ENCODE results near the gene NAV2. TPM values are rescaled to one million over a fixed set of nuclear protein-coding genes. Genes with fewer than 3 reads are reported as not detected.

The NAV2 gene
- polyA plus RNA-seq, 1 donor, result 40.4 TPM

DNA sequence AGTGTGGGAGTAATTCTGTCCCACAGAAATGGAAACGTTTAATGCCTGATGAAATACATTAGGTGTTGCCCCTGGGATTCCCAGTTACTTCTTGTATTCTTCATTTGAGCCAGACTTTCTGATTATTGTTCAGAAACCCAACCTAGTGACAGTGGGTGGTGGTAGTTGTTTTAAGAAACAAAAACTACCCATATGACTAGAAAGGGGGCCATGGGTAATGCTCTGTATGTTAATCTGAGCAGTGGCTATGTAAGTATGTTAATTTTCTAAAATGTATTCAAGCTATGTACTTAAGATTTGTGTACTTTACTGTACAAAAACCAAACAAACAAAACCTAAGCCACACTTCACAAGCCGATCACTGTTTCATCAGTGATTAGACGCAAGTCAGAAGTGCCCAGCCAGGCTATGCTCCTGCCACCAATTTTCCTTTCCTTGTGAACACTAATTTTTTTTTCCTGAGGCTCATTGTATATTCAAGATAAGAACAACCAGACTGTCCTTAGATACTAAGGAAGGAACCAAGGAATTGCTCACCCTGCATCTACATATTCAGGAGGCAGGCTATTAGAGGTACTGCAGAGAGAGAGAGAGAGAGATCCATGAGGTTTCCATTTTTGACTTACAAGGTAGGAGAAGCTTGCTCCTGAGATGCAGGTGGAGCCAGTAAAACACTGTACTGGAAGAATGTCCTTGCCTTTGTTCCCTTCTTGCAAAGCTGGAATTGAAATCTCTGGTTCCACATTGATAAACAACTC is 324.9 kb downstream of the NAV2 start:
- DNase-seq, result no peak

DNA sequence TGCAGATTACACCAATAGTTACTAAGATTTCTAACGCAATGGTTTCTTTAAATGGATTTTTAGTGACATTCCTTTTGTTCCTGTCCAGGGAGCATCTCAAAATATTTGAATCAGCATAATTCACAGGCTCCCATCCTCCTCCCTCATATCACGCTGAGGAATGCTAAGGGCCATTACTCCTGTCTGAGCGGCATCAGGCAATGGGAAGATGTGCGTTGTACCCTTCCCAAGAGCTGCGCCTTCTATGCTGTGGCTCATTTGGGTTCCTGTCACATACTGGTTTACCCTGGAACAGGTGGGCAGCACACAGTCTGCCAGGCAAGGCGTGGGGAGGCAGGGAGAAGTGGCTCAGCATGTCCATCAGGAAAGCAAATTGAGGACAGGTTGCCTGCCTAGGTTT is 325.8 kb downstream of the NAV2 start:
- DNase-seq, result no peak

DNA sequence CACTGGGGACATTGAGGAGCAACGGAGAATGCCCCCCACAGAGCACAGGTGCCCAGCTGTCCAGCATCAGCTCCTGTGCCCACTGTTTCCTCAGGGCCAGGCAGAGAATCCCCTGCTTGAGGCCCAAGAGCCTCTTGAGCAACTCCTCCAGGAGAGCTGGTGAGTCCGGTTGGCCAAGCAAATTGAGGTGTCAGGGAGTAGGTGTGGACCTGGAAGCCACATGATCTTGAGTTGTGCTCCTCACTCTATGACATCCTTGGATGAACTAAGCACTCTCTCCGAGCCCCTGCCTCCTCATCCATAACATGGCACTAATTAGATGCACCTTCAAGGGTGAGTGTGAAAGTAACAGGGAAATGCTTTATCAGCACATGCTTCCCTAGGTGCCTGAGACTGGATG is 326.3 kb downstream of the NAV2 start:
- no peak for DNase-seq

DNA sequence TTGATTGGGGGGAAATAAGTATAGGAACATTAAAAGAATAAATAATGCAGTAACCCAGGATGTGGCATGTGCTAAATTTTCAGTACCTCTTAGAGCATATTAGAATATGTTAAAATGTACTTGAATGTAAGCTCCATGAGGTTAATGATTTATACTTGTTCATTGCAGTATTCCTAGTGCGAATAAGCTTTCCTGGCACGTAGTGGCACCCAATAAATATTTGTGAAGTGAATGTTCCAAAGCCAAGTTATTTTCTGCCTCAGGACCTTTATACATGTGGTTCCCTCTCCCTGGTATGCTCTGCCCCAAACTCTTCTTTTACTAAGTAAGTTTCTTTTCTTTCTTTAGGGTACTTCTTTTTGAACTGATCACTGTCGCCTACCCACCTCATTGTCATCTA is 328.9 kb downstream of the NAV2 start:
- DNase-seq, result no peak

DNA sequence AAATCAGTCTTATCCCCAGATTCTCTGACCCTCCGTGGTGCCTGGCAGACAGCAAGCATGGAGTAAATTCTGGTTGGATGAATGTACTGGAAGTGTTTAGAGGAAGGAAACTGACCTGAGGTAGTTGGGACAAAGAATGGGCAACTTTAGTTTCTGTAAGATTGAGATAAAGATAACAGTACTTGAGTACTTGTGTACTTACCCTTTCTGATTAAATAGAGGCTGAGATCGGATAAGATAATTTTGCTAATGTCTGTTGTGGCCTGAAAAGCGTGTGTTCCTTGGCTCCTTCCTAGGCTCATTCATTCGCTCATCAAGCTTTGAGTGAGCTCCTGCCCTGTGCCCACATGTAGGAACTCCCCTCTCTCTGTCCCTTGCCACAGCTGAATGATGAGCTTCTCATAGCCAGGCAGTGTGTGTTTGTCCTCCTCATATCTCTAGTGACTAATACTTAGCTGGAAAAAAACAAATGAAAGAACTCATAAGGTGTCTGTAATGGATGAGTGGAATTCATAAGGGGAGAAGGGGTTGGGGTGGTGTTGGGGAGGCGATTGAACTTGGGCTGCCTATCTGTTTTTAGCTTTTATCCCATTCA is 329.5 kb downstream of the NAV2 start:
- no peak for DNase-seq

DNA sequence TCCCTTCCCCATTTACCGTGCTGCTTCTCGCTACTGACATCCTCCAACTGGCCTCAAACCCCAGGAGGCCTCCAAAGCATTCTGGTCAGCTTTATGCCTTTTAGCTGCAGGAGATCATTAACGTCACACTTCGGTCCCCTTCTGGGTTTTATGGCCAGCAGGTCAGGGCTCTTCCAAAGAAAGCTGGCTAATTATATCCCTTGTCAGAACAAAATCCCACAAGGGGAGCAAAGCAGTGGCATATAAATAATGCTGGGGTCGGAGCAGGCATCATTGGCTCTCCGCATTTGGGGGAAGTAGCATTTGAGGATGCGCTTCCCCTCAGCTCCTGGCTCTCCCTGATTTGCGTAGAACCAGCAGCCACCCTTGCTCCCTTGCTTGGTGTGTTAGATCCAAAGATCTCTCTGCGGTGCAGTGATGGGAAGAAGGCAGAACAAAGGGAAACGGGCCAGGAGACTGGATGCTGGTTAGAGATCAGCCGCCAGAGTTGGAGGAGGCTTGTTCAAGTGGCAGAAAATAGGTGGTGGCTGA is 330.2 kb downstream of the NAV2 start:
- no peak for DNase-seq

DNA sequence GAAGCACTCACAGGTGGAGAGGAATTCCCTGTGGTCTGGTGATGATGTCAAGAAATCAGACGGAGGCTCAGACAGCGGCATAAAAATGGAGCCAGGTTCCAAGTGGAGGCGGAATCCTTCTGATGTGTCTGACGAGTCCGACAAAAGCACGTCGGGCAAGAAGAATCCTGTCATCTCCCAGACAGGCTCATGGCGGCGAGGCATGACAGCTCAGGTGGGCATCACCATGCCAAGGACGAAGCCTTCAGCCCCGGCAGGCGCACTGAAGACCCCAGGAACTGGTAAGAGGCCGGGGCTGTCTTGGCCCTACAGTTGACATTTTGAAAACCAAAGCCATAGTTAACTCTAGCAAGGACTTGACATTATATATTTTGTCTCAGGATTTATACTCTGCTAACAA is 331.4 kb downstream of the NAV2 start:
- no peak for DNase-seq

DNA sequence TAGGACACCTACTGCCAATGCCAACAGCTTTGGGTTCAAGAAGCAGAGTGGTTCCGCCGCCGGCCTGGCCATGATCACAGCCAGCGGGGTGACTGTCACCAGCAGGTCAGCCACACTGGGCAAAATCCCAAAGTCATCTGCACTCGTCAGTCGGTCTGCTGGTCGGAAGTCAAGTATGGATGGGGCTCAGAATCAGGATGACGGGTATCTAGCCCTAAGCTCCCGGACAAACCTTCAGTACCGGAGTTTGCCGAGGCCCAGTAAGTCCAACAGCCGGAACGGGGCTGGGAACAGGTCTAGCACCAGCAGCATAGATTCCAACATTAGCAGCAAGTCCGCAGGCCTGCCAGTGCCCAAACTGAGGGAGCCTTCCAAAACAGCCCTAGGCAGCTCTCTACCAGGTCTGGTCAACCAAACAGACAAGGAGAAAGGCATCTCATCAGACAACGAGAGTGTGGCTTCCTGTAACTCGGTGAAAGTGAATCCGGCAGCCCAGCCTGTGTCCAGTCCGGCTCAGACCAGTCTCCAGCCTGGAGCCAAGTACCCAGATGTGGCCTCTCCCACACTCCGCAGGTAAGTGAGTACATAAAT is 332.6 kb downstream of the NAV2 start:
- DNase-seq, result no peak

DNA sequence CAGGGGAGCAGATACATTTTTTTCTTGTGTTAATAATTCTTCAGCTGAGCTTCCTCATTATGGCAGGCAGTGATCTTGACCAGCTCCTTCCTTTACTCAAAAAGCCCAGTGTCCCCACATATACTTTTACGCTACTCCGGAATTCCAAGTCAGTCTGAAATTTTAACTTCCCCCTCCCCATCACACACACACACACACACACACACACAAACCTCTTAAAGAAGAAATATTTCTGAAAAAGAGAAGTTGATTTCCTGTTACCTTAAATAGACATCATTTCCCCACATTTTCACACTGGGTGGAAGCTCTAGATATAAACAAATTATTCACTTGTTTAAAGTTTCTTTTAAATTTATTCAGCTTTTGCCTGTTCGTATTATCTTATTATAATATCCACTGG is 333.8 kb downstream of the NAV2 start:
- no peak for DNase-seq

DNA sequence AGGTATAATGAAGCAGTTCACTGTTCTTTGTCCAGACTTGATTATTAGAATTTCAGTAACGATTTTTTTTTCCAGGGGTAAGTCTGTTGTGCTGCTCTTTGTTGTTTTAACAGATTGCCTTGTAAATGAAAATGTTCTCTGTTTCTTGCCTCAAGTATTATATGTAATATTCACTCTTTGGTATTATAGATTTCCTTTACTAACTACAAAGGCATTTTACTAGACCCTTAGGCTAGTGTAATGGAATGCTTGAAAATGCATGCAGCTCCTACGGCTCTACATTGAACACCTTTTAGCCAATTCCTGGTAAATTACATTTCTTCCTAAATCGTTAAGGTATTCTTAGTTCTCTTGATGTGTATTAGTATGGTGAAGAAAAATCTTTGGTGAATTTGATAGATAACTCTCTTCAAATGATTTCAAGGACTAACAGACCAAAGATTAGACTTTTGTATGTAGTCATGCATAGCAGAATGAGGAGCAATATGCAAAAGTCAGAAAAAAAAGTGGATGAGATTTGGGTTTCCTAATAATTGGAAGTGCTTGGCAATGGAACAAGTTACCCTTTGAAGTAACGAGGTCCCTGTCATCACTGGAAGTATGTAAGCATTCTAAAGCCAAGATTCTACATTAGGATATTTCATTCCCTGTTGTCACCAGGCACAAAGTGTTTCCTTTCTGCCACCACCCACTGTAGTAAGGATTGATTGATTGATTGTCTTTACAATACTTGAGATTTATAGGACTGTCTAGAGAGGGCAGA is 334.6 kb downstream of the NAV2 start:
- no peak for DNase-seq

DNA sequence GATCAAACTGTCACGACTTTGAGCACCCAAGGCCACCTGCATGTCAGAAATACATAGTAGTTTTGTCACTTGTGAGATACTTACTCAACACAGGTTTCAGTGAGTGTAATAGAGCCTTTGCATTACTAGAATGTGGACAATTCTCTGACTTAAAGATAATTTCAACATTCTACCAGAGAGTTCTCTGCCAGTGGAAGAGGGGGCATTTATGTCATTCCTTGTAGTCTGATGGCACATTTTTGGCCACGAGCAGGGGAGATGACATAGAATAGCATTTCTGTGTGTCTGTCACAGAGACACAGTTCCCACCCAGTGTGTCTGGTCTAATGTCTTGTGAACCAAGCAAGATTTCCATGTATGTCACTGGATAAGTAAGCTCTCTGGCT is 335.1 kb downstream of the NAV2 start:
- no peak for DNase-seq

DNA sequence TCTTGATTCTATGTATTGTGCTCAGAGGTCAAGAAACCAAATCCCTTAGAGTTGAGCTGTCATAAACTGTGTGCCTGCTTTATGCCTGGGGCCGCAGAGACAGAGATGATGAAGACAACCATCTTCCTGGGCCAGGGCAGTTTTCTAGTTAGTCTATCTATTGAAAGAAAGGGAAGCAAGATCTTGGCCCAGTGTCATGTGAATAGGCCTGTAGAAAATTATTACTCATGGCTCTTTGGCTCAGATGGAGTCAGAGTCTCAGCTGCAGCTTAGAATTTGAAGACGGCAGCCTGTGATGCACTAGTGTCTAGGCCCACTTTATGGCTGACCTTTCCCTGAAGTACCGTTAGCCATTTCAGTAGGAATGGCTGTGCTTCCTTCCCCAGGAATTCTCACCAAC is 335.6 kb downstream of the NAV2 start:
- DNase-seq, result no peak

DNA sequence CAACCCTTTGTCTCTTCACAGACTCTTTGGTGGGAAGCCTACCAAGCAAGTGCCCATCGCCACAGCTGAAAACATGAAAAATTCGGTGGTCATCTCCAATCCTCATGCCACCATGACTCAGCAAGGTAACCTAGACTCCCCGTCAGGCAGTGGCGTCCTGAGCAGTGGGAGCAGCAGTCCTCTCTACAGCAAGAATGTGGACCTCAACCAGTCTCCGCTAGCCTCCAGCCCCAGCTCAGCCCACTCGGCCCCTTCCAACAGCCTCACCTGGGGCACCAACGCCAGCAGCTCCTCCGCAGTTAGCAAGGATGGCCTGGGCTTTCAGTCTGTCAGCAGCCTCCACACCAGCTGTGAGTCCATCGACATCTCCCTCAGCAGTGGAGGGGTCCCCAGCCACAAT is 336.1 kb downstream of the NAV2 start:
- no peak for DNase-seq

DNA sequence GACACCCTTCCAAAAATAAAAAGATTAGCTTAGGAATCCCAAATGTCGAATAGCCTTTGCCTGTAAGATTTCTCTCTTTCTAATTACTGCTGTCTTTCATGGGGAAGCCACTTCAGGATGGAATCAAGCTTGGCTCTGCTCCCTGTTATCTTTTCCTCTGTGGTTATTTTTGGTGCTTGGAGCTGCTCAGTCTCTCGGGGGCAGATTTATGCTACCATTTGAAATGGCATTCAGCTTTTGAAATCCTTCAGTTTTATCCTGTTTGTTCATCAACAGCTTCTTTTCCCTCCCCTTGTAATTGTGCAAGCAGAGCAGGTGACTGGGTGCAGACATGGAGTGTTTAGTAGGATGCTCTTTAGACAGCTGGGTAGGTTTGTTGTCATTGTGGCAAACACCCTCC is 336.6 kb downstream of the NAV2 start:
- DNase-seq, result no peak

DNA sequence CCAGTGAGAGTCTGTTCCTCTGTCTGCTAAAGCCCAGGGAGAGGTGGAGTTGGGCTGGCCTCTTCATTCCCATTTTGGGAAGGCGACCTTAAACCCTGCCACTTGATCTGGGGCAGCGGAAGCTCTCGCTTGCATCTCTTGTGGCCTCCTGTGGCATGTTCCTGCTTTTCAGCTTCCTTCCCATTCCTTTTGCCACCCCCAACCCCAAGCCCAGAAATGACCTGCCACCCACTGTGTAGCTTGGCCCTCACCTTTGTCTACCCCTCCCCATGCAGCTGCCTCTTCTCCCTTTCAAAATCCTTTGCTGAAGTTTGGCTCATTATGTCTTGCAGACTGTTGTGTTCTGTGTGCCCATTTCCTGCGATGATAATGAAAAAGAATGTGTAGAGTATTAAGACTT is 337.4 kb downstream of the NAV2 start:
- no peak for DNase-seq

DNA sequence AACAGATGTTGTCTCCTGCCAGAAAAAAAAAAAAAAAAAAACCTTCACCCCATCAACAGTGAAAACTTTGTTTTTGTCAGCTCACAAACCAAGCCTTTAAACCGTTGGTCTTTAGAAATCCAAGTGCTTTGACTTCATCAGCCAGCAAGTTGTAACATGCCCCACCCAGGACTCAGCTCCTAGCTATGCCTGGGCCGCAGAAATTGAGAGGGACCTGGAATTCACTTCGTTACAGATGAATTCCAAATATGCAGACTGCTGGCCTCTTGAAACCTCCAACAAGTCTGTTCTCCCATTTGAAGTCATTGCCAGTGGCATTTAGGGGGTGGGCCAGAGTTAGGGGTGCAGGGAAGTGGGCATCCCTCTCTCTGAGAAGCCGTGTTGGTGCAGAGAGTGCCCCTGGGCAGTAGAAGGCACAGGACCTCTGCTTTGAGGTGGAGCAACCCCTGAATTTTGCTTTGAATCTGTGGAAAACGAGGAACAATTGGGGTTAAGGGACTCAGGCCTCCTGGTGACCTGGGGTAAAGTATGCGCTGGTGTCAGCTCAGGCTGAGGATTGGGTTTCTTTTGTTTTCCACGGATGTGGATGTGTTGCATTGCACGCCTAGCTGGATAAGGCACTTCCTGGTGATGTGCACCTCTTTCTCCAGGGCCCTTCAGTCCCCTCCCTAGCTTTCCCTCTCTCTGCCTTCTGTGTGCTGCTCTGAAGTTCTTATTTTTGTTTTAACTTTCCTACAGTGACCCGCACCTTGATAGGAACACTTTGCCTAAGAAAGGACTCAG is 338.1 kb downstream of the NAV2 start:
- DNase-seq, result no peak

DNA sequence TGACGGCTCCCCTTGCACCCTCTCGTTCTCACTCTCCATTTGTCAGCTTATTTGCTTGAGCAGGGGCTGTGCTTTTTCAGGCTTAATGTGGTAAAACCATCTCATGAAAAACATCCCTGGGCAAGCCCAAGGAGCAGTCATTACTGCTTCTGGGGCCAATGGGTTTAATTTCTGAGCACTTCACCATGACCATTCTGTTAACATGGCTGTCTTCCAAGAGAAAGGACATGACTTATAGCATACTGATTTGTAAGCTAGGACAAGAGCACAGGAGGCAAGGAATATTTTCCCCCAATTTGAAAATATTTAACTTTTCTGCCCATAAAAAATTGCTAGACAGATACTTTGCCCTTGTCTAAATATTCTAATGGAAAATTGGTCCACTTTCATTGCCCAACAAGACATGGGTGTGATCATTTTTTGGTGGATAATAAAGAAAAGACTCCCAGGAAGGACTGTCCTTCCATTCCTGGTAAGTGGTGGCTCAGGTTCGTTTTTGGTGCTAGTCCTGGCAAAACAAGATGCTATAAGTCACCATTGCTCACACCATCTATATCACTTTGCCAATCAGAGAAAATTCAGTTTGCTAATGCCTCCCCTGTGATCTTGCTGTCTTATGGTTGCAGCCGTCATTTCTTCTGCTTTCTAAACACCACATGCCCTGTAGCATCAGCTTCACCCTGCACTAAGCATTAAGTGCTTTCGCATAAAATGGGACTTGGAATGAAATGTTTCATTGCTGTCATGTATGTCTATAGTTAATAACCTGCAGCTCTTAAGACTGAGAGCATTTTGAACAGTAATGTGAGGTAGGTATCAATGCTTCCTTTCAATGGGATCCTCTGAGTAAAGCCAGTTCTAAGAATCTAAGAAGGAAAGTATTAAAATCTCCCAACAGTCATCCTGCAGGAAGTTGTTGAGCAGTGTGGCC is 339.1 kb downstream of the NAV2 start:
- DNase-seq, result no peak

DNA sequence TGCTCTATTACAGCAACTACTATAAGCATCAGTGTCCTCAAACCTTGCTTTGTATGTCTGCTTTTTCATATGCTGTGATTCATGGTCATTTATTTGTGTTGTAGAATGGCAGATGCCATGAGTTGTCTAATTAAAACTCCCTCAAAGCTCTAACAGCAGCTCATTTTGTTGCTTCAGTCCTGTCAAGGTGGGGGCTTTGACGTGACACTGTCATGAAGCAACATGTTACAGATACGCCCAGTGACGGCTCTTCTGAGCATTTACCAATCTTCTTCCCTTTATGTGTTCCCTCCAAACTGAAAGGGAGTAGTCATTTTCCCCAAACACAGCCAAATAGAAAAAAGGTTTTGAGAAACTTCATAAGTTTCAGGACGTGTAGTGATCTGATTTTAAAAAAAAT is 340.9 kb downstream of the NAV2 start:
- no peak for DNase-seq

DNA sequence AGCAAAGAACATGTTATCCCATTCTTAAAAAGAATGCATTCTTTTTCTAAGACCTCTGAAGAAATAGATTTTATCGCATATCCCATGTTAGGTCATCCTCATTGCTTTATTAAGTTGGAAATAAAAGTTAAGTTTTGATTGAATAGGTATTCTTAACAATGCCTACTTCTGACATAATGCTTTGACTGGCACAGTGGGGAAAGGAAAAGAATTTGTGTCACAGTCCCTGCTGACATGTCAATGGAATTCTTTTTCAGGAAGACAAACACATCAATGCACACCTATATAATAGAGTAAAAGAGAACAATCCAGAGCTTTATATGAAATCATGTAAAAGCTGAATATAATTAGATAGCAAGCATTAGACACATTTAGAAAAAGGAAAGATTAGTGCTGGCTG is 341.9 kb downstream of the NAV2 start:
- no peak for DNase-seq

DNA sequence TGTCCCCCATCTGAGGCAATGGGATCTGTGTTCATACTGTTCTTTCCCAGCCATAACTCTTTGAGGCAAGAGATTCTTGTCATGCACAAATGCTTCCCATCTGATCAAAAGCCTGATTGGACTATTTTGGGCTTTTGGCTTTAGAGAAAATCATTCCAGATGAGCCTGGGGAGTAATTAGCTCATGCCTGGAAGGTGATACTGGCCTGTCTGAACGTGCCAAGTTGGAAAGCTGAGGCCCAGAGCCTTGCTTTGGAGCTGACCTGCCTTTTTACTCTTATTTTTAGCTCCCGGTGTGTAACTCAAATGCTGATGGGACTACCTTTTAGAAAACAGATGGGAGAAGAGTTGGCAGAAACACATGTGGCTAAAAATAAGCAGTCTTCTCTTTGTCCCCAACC is 342.7 kb downstream of the NAV2 start:
- no peak for DNase-seq
